SK-N-SH treated with all-trans-retinoic acid at 6 μM for 48 hours (cell line): ENCODE data around the gene AGR2.

Experiments used
- ESRRG ChIP-seq: fragments of 250-450 bp; sonication (Bioruptor Pico); IDR thresholded peaks from 2 replicates; pipeline ENCODE4 v1.6.1; 2021; ENCODE audit warnings: mild to moderate bottlenecking
- GLIS3 ChIP-seq: fragments of 250-450 bp; sonication (Bioruptor Pico); IDR thresholded peaks from 2 replicates; pipeline ENCODE4 v1.5.0; 2020; ENCODE audit warnings: mild to moderate bottlenecking, moderate library complexity
- ZC3H10 ChIP-seq: fragments of 250-450 bp; sonication (Bioruptor Pico); IDR thresholded peaks from 2 replicates; pipeline ENCODE4 v1.5.1; 2021; ENCODE audit warnings: mild to moderate bottlenecking, moderate library complexity
- ZNF70 ChIP-seq: fragments of 450-650 bp; formaldehyde crosslinking; IDR thresholded peaks from 2 replicates; pipeline ENCODE4 v1.5.0; 2020; ENCODE audit warnings: mild to moderate bottlenecking, moderate library complexity

DNA sequence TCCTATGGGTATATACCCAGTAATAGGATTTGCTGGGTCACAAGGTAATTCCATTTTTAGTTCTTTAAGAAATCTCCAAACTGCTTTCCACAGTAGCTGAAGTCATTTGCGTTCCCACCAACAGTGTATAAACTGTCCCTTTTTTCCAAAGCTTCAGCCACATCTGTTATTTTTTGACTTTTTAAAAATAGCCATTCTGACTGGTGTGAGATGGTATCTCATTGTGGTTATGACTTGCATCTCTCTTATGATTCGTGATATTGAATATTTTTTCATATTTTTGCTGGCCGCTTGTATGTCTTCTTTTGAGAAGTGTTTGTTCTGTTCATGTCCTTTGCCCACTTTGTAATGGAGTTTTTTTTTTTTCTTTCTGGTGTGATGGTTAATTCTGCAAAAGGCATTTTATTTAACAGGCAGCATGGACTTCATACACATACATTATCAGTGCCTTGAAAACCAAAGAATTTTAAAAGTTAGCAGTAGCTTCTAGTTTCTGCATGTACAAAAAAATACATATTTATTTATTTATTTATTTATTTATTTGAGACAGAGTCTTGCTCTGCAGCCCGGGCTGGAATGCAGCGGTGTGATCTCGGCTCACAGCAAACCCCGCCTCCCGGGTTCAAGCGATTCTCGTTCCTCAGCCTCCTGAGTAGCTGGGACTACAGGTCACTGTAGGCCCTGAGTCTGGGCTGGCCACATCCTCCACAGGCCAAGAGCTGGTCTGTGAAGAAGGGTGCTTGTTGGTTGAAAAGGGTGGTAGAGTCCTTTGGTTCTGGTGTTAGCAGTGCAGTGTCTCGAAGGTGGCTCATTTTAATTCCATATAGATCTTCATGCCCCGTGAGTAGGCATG, 44.7 kb upstream of the AGR2 start:
- TF ChIP-seq ESRRG (CRISPR knock-in tag) (no peak), ZNF70 (CRISPR knock-in tag) (no peak), GLIS3 (CRISPR knock-in tag) (no peak), ZC3H10 (CRISPR knock-in tag) (no peak)
